CD4-positive, alpha-beta memory T cell (primary cell): ENCODE measurements around the gene CHURC1. TPM values are rescaled to one million over a fixed set of nuclear protein-coding genes. Genes with fewer than 3 reads are reported as not detected.

ENCODE experiments used
- CTCF ChIA-PET: fragments of 350-600 bp; sonication (Branson Sonifier 250); formaldehyde crosslinking; loops from one replicate; lab custom pipeline; 2021; ENCODE audit warnings: inconsistent platforms; ENCODE audit not compliant: partially characterized antibody; lab: Charles Lee
- POLR2A ChIA-PET: fragments of 350-600 bp; sonication (Branson Sonifier 250); formaldehyde crosslinking; loops from one replicate; lab custom pipeline; 2021; ENCODE audit not compliant: partially characterized antibody; lab: Charles Lee
- DNase-seq, 5 donors: peaks; one replicate each; pipeline versions ENCODE4 v3.0.0 to v3.0.0-alpha.2; 2020 to 2022; ENCODE audit warnings: mixed read lengths in 1 of 5
- H3K27ac ChIP-seq: one replicate; pipeline ENCODE4 v1.7.0; 2013; ENCODE audit warnings: low read depth, low read length
- H3K27me3 ChIP-seq: 2 replicates; pipeline ENCODE4 v1.7.0; 2013; ENCODE audit warnings: mild to moderate bottlenecking, low read length, moderate library complexity; ENCODE audit not compliant: insufficient read depth
- H3K36me3 ChIP-seq: 2 replicates; pipeline ENCODE4 v1.7.0; 2013; ENCODE audit warnings: mild to moderate bottlenecking, low read length, moderate library complexity; ENCODE audit not compliant: insufficient read depth
- H3K4me1 ChIP-seq: 2 replicates; pipeline ENCODE4 v1.7.0; 2013; ENCODE audit warnings: mild to moderate bottlenecking, low read length, moderate library complexity; ENCODE audit not compliant: insufficient read depth
- H3K4me3 ChIP-seq, 2 donors: one replicate each; pipeline ENCODE4 v1.7.0; 2013; ENCODE audit warnings: low read length in 2 of 2, mild to moderate bottlenecking in 1 of 2
- H3K9me3 ChIP-seq, 2 donors: one replicate each; pipeline ENCODE4 v1.7.0; 2013; ENCODE audit warnings: low read length in 2 of 2, control low read depth in 1 of 2; ENCODE audit not compliant: control insufficient read depth in 1 of 2
- H3K27ac Mint-ChIP-seq, 7 donors: one replicate each; pipeline ENCODE4 v1.8.0; 2020 to 2021; ENCODE audit warnings: mixed read lengths in 7 of 7, mild to moderate bottlenecking in 6 of 7, inconsistent platforms in 3 of 7, moderate library complexity in 3 of 7
- H3K27me3 Mint-ChIP-seq, 2 donors: one replicate each; pipeline ENCODE4 v1.8.0; 2020 to 2021; ENCODE audit warnings: mixed read lengths in 2 of 2
- H3K36me3 Mint-ChIP-seq, 2 donors: one replicate each; pipeline ENCODE4 v1.8.0; 2020 to 2021; ENCODE audit warnings: mixed read lengths in 2 of 2, inconsistent platforms in 1 of 2, mild to moderate bottlenecking in 1 of 2
- H3K4me1 Mint-ChIP-seq, 4 donors: one replicate each; pipeline ENCODE4 v1.8.0; 2020 to 2021; ENCODE audit warnings: mixed read lengths in 4 of 4, mild to moderate bottlenecking in 1 of 4
- H3K4me3 Mint-ChIP-seq, 8 donors: one replicate each; pipeline ENCODE4 v1.8.0; 2020 to 2021; ENCODE audit warnings: mixed read lengths in 8 of 8, mild to moderate bottlenecking in 7 of 8, moderate library complexity in 6 of 8, inconsistent platforms in 3 of 8
- H3K9me3 Mint-ChIP-seq, 8 donors: one replicate each; pipeline ENCODE4 v1.8.0; 2020 to 2021; ENCODE audit warnings: mixed read lengths in 8 of 8, mild to moderate bottlenecking in 5 of 8, inconsistent platforms in 3 of 8, moderate library complexity in 1 of 8
- intact Hi-C: fragments of 100-400 bp; cut with micrococcal nuclease; formaldehyde crosslinking; loops from one replicate; pipeline ENCODE4 v1.15.1; 2023
- polyA plus RNA-seq, 2 donors: library from polyadenylated mRNA; unstranded; fragments of 300-500 nt; fragmentation: Illumina TruSeq; gene quantifications; one replicate each; pipeline ENCODE4 v1.2.3, GENCODE V29; 2021
- total RNA-seq, 2 experiments: library from RNA; stranded (reverse); gene quantifications; one replicate each; pipeline ENCODE4 v1.2.3, GENCODE V29; 2021

The CHURC1 gene
- total and polyA plus RNA-seq, 4 experiments from 2014 or later: 112 to 176 (median 132) TPM

DNA sequence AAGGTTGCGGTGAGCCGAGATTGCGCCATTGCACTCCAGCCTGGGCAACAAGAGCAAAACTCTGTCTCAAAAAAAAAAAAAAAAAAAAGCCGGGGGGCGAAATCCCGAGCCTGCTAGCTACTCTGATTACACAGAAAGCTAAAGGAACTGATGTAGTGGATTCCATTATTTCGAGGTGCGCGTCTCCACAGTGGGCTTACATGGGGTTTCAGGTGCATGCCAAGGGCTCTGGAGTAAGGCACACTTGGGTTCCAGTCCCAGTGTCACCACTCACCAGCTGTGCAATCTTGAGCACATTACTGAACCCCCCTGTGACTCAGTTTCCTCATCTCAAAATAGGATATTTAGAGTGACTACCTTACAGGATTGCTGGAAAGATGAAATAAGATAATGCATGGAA is 59.6 kb downstream of the CHURC1 start:
- H3K36me3 Mint-ChIP-seq: no peaks in the 10 kb centered on the region
- no peak overlapping the region for H3K27ac ChIP-seq
- intact Hi-C loops: loop anchor here (2.0 kb wide), 1 partner anchor 59 kb away; the partner anchor contains the start of gene CHURC1
- peaks cover 16% of the 10 kb centered on the region for H3K4me1 ChIP-seq
- H3K4me3 ChIP-seq: no peak overlapping the region
- H3K27ac Mint-ChIP-seq: no peak overlapping the region
- POLR2A ChIA-PET: interaction anchor here (1.6 kb wide), 1 partner anchor 12 kb away, joined by 5 read pairs; no protein-coding TSS in a partner anchor
- no peaks in the 10 kb centered on the region for H3K27me3 ChIP-seq
- H3K27me3 Mint-ChIP-seq: no peaks in the 10 kb centered on the region
- H3K9me3 ChIP-seq: no peaks in the 10 kb centered on the region
- peaks cover 11 to 23% (median 16%) of the 10 kb centered on the region in 4 donors for H3K4me1 Mint-ChIP-seq
- H3K4me3 Mint-ChIP-seq: peak overlapping the region in 2 of 8 donors; percentile 32 to 62
- no peaks in the 10 kb centered on the region for H3K9me3 Mint-ChIP-seq
- DNase-seq: no peak
- no peaks in the 10 kb centered on the region for H3K36me3 ChIP-seq
- CTCF ChIA-PET: interaction anchor here (0.8 to 1.6 kb wide), 4 partner anchors 9 to 150 kb away, joined by 3 to 4 read pairs (median 3); no protein-coding TSS in a partner anchor

DNA sequence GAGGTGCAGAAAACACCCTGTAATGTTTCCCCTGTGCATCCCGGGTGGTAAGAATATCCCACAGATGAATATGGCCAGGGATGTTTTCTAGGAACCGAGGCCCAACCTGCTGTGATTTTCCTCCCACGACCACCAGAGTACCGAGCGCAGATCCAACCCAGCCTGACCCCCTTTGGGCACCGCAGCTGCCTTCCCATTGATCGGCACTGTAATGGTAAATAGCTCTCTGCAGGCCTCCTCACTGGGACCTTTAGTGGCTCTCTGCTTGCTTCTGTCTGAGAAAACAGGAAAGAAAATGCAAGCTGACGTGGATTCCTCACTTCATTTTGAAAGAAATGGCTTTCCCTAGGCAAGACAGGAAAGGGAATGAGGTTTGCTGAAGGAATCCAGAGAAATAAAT is 60.3 kb downstream of the CHURC1 start:
- intact Hi-C loops: no loop called here
- H3K4me1 ChIP-seq: peaks cover 16% of the 10 kb centered on the region
- H3K27me3 ChIP-seq: no peaks in the 10 kb centered on the region
- peak overlapping the region in 4 of 8 donors; percentile 6 to 65 (median 44) for H3K4me3 Mint-ChIP-seq
- no peaks in the 10 kb centered on the region for H3K36me3 ChIP-seq
- H3K27ac ChIP-seq: no peak overlapping the region
- no peaks in the 10 kb centered on the region for H3K9me3 Mint-ChIP-seq
- no peak overlapping the region for H3K4me3 ChIP-seq
- no peaks in the 10 kb centered on the region for H3K36me3 Mint-ChIP-seq
- no peaks in the 10 kb centered on the region for H3K27me3 Mint-ChIP-seq
- ChIA-PET CTCF (interaction anchor here (0.7 to 1.6 kb wide), 5 partner anchors 8 to 151 kb away, joined by 3 to 4 read pairs (median 3); no protein-coding TSS in a partner anchor), POLR2A (interaction anchor here (1.0 kb wide), 1 partner anchor 12 kb away, joined by 4 read pairs; the partner anchor contains the start of gene FNTB)
- peaks cover 11 to 23% (median 16%) of the 10 kb centered on the region in 4 donors for H3K4me1 Mint-ChIP-seq
- no peaks in the 10 kb centered on the region for H3K9me3 ChIP-seq
- H3K27ac Mint-ChIP-seq: peak overlapping the region in 3 of 7 donors; percentile 17 to 55 (median 17)
- DNase-seq: no peak

DNA sequence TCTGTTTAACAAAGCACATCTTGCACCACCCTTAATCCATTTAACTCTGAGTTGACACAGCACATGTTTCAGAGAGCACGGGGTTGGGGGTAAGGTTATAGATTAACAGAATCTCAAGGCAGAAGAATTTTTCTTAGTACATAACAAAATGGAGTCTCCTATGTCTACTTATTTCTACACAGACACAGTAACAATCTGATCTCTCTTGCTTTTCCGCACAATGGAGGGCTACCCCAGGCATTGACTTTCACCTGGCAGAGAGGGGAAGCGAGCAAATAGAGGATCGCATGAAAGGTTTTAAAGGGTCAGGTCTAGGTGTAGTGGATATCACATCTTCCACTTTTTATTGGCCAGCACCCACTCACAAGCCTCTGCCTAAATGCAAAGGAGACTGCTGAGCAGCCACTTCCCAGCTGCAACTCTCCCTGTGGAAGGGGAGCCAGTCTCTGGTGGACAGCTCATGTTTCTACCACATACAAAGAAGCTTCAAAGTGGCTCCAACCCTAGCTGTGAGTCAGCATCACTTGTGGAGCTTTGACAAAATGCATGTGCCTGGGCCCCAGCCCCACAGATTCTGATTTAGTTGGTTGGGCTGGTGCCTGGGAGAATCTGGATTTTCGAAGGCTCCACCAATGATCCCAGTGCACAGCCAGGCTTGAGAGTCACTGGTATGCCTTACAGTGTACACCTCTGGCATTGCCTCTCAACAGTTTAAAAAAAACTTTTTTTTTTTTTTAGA is 65.2 kb downstream of the CHURC1 start:
- Histone ChIP-seq H3K4me1 (peaks cover 3% of the 10 kb centered on the region), H3K36me3 (no peaks in the 10 kb centered on the region), H3K4me3 (no peak overlapping the region), H3K27me3 (no peaks in the 10 kb centered on the region), H3K27ac (no peak overlapping the region), H3K9me3 (no peaks in the 10 kb centered on the region)
- no peaks in the 10 kb centered on the region for H3K36me3 Mint-ChIP-seq
- peaks cover 5 to 14% (median 10%) of the 10 kb centered on the region in 4 donors for H3K4me1 Mint-ChIP-seq
- intact Hi-C loops: loop anchor here (5.0 to 10.0 kb wide), 2 partner anchors 87 to 845 kb away; no protein-coding TSS in a partner anchor
- no peak overlapping the region for H3K27ac Mint-ChIP-seq
- POLR2A ChIA-PET: interaction anchor here (1.5 kb wide), 1 partner anchor 65 kb away, joined by 4 read pairs; no protein-coding TSS in a partner anchor
- H3K27me3 Mint-ChIP-seq: peaks cover 2 to 7% of the 10 kb centered on the region in 2 donors
- CTCF ChIA-PET: interaction anchor here (0.9 to 4.2 kb wide), 2 partner anchors 23 to 156 kb away, joined by 3 to 28 read pairs; no protein-coding TSS in a partner anchor
- no peaks in the 10 kb centered on the region for H3K9me3 Mint-ChIP-seq
- no peak overlapping the region for H3K4me3 Mint-ChIP-seq
- no peak for DNase-seq

DNA sequence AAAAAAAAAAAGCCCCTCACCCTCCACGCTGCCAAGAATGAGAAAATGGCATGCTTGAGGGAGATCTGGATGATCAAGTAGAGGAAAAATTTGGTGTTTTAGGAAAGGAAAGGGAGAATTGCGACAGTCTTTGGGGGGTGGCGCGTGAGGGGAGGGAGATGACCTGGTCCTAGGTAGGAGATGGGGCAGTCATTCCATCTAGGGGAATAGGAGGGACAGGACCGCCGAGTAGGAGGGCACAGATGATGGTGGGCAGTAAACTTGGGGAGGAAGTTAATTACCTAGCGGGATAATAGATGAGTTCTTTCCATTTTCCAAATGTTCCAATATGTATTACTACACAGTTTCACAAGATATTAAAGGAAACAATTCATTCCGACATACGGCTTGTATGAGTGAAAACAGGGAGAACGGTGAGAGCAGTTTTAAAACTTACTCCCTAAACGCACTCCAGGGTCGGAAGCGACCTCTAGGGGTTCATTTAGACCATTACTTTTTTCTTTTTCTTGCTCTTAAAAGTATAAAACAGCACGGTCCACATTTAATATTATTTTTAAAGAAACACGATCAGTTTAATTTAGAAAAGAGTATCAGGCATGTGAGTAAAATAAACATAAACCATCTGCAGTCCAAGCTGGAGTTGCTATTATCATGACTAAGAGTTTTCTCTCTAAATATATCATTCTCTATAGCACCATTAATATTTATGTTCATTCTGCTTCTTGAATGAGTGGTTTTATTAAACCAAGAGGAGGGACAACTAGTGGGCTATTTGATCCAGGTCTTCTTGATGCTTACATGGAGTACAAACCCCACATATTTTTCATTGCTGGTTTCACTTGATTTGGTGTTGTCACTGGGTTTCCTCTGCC is 69.4 kb downstream of the CHURC1 start:
- intact Hi-C loops: loop anchor here (1.0 to 10.0 kb wide), 4 partner anchors 91 to 841 kb away; no protein-coding TSS in a partner anchor
- peak in 4 of 5 donors; percentile 60 to 64 (median 62) for DNase-seq
- Histone ChIP-seq H3K36me3 (no peaks in the 10 kb centered on the region), H3K27ac (no peak overlapping the region), H3K9me3 (no peaks in the 10 kb centered on the region), H3K4me1 (peaks cover 23% of the 10 kb centered on the region), H3K27me3 (no peaks in the 10 kb centered on the region), H3K4me3 (no peak overlapping the region)
- peaks cover 2 to 9% of the 10 kb centered on the region in 2 donors for H3K27me3 Mint-ChIP-seq
- CTCF ChIA-PET: interaction anchor here (0.7 to 6.0 kb wide), 15 partner anchors 8 to 233 kb away, joined by 3 to 38 read pairs (median 3); partner anchors contain the start of gene CHURC1
- peaks cover 0 to 6% of the 10 kb centered on the region in 2 donors for H3K36me3 Mint-ChIP-seq
- peaks cover 16 to 38% (median 23%) of the 10 kb centered on the region in 4 donors for H3K4me1 Mint-ChIP-seq
- peak overlapping the region; percentile 38 to 67 (median 58) for H3K4me3 Mint-ChIP-seq
- peak overlapping the region in 4 of 7 donors; percentile 16 to 54 (median 24) for H3K27ac Mint-ChIP-seq
- POLR2A ChIA-PET: no interaction called here
- peaks cover 0 to 2% (median 0%) of the 10 kb centered on the region in 8 donors for H3K9me3 Mint-ChIP-seq

Other genes starting within 250 kb of the CHURC1 start
- gene PLEKHG3, start 210.0 kb upstream of the CHURC1 start, total RNA-seq: 10 to 100 TPM; 53.3 to 56.5 TPM
- 10 to 100 TPM; 10.8 to 62.6 TPM for gene PLEKHG3, start 210.0 kb upstream of the CHURC1 start, polyA plus RNA-seq
- gene SPTB, start 34.5 kb upstream of the CHURC1 start, total RNA-seq: under 1 TPM; 0.03 to 0.09 TPM
- gene SPTB, start 34.5 kb upstream of the CHURC1 start, polyA plus RNA-seq: under 1 TPM in 1 of 2 donors, not detected in 1; 0.37 TPM
- not detected for gene GPX2, start 28.3 kb downstream of the CHURC1 start, total RNA-seq
- not detected for gene GPX2, start 28.3 kb downstream of the CHURC1 start, polyA plus RNA-seq
- gene RAB15, start 57.9 kb downstream of the CHURC1 start, total RNA-seq: 1 to 10 TPM; 5.2 to 5.4 TPM
- 1 to 10 TPM; 2.3 to 6.7 TPM for gene RAB15, start 57.9 kb downstream of the CHURC1 start, polyA plus RNA-seq
- gene FNTB, start 72.4 kb downstream of the CHURC1 start, total RNA-seq: 10 to 100 TPM; 12.1 to 13.6 TPM
- 10 to 100 TPM in 1 of 2 donors, 1 to 10 TPM in 1; 4.5 to 11.6 TPM for gene FNTB, start 72.4 kb downstream of the CHURC1 start, polyA plus RNA-seq
- gene MAX, start 188.1 kb downstream of the CHURC1 start, total RNA-seq: 100 to 1,000 TPM; 188 to 212 TPM
- gene MAX, start 188.1 kb downstream of the CHURC1 start, polyA plus RNA-seq: 100 to 1,000 TPM; 162 to 174 TPM